HG02588 (cell line): Measurements from ENCODE around the gene NPIPA1.
"Not testable (repeated sequence)": the region's sequence is repeated elsewhere in the genome, so short reads cannot be mapped to it uniquely, and the experiment has no call there.

ENCODE experiments used
- ATAC-seq: cut with Tn5 transposase; IDR thresholded peaks from one replicate; pipeline ENCODE4 v1.9.1; 2021; ENCODE audit warnings: mild to moderate bottlenecking, moderate library complexity; ENCODE audit not compliant: unreplicated experiment

The NPIPA1 gene

GRCh38 chr16:14937143-14937542, at the start of gene NPIPA1:
TSS of gene NPIPA1 (plus strand) at chr16:14937443. CDS start at chr16:14937443, 0 bp downstream.
- not testable (repeated sequence) for ATAC-seq

GRCh38 chr16:14892111-14892510, 45.1 kb upstream of the NPIPA1 start:
- ATAC-seq = not testable (repeated sequence)

GRCh38 chr16:14895382-14895781, 41.9 kb upstream of the NPIPA1 start:
- not testable (repeated sequence) for ATAC-seq

- not testable (repeated sequence) for ATAC-seq
Observed at GRCh38 chr16:14896023-14896422, 41.2 kb upstream of the NPIPA1 start.

- ATAC-seq = not testable (repeated sequence)
Observed at GRCh38 chr16:14897006-14897664, 40.1 kb upstream of the NPIPA1 start.

GRCh38 chr16:14898162-14898561, 39.1 kb upstream of the NPIPA1 start:
- ATAC-seq = not testable (repeated sequence)

- ATAC-seq = not testable (repeated sequence)
Observed at GRCh38 chr16:14903191-14903957, 33.9 kb upstream of the NPIPA1 start.

- not testable (repeated sequence) for ATAC-seq
Observed at GRCh38 chr16:14909744-14910143, 27.5 kb upstream of the NPIPA1 start.

GRCh38 chr16:14910833-14911629, 26.2 kb upstream of the NPIPA1 start:
- ATAC-seq = not testable (repeated sequence)

GRCh38 chr16:14911954-14912353, 25.3 kb upstream of the NPIPA1 start:
- not testable (repeated sequence) for ATAC-seq

GRCh38 chr16:14912588-14912987, 24.7 kb upstream of the NPIPA1 start:
- ATAC-seq = not testable (repeated sequence)

- ATAC-seq = not testable (repeated sequence)
Observed at GRCh38 chr16:14918504-14918903, 18.7 kb upstream of the NPIPA1 start.

GRCh38 chr16:14919837-14920600, 17.2 kb upstream of the NPIPA1 start:
- not testable (repeated sequence) for ATAC-seq

GRCh38 chr16:14922285-14922684, 15.0 kb upstream of the NPIPA1 start:
- ATAC-seq = not testable (repeated sequence)

- ATAC-seq = not testable (repeated sequence)
Observed at GRCh38 chr16:14922968-14923367, 14.3 kb upstream of the NPIPA1 start.

- not testable (repeated sequence) for ATAC-seq
Observed at GRCh38 chr16:14923394-14924088, 13.7 kb upstream of the NPIPA1 start.

GRCh38 chr16:14924359-14924758, 12.9 kb upstream of the NPIPA1 start:
- ATAC-seq = not testable (repeated sequence)

GRCh38 chr16:14924982-14925381, 12.3 kb upstream of the NPIPA1 start:
- ATAC-seq = not testable (repeated sequence)

GRCh38 chr16:14928064-14928714, 9.1 kb upstream of the NPIPA1 start:
- ATAC-seq = not testable (repeated sequence)
